Suprapubic skin (tissue), 4 donors: ENCODE results near the gene STX11. TPM values are rescaled to one million over a fixed set of nuclear protein-coding genes. Genes with fewer than 3 reads are reported as not detected.

Source experiments
- DNase-seq, 2 donors: peaks; one replicate each; pipeline ENCODE4 v3.0.0-alpha.2; 2019; ENCODE audit warnings: low spot score in 2 of 2
- H3K27ac ChIP-seq: fragments of 200-600 bp; sonication (generic); one replicate; pipeline ENCODE4 v1.5.1; 2019
- H3K27me3 ChIP-seq: fragments of 200-600 bp; sonication (generic); one replicate; pipeline ENCODE4 v1.5.1; 2019
- H3K36me3 ChIP-seq: fragments of 200-600 bp; sonication (generic); one replicate; pipeline ENCODE4 v1.5.1; 2019
- H3K4me1 ChIP-seq: fragments of 200-600 bp; sonication (generic); one replicate; pipeline ENCODE4 v1.5.1; 2019
- H3K4me3 ChIP-seq: fragments of 200-600 bp; sonication (generic); one replicate; pipeline ENCODE4 v1.5.1; 2019; ENCODE audit warnings: mild to moderate bottlenecking
- H3K9me3 ChIP-seq: fragments of 200-600 bp; sonication (generic); one replicate; pipeline ENCODE4 v1.5.1; 2019
- EP300 ChIP-seq: sonication (generic); formaldehyde crosslinking; IDR thresholded peaks from one replicate; pipeline ENCODE4 v1.6.1; 2017; ENCODE audit warnings: antibody characterized with exemption
- POLR2A ChIP-seq, 2 donors: fragments of 450-650 bp; IDR thresholded peaks; one replicate each; pipeline ENCODE4 v1.6.1; 2017; ENCODE audit warnings: antibody characterized with exemption in 2 of 2, mild to moderate bottlenecking in 2 of 2, moderate library complexity in 2 of 2
- POLR2AphosphoS5 ChIP-seq, 3 donors: sonication (generic); formaldehyde crosslinking; IDR thresholded peaks; one replicate each; pipeline ENCODE4 v1.6.1; 2017; ENCODE audit warnings: antibody characterized with exemption in 3 of 3
- WGBS: methylation state at CpG from one replicate; pipeline ENCODE4 v1.1.5; 2018; 5-methylcytosine and 5-hydroxymethylcytosine counted together
- total RNA-seq, 4 donors: library from RNA; depleted of rRNA; stranded (reverse); fragments of >200 nt; gene quantifications; one replicate each; pipeline ENCODE4 v1.1.0, GENCODE V29; 2016
- TF ChIP-seq, protein P1 (sequence below), 2 donors: fragments of 200-600 bp in 1 of 2; fragments of 450-650 bp in 1 of 2; sonication (generic) in 1 of 2; IDR thresholded peaks; one replicate each; pipeline ENCODE4 v1.5.1; 2016 to 2019; ENCODE audit warnings: antibody characterized with exemption in 2 of 2, mild to moderate bottlenecking in 1 of 2, moderate library complexity in 1 of 2

STX11 gene
- total RNA-seq, 4 donors from 2014 or later: 12.4 to 28.2 (median 17.3) TPM

GRCh38 chr6:144155529-144155928 is 5.2 kb downstream of the STX11 start:
- no peaks in the 10 kb centered on the region for H3K9me3 ChIP-seq
- H3K27ac ChIP-seq: no peak overlapping the region
- WGBS: 63% methylated on average over 2 of the region's 2 CpGs
- H3K4me3 ChIP-seq: no peak overlapping the region
- H3K36me3 ChIP-seq: no peaks in the 10 kb centered on the region
- DNase-seq: no peak
- TF ChIP-seq POLR2AphosphoS5 (IDR thresholded peaks at IDR 0.05) (no peak), EP300 (no peak), POLR2A (IDR thresholded peaks at IDR 0.05) (no peak)
- TF ChIP-seq, protein P1, sequence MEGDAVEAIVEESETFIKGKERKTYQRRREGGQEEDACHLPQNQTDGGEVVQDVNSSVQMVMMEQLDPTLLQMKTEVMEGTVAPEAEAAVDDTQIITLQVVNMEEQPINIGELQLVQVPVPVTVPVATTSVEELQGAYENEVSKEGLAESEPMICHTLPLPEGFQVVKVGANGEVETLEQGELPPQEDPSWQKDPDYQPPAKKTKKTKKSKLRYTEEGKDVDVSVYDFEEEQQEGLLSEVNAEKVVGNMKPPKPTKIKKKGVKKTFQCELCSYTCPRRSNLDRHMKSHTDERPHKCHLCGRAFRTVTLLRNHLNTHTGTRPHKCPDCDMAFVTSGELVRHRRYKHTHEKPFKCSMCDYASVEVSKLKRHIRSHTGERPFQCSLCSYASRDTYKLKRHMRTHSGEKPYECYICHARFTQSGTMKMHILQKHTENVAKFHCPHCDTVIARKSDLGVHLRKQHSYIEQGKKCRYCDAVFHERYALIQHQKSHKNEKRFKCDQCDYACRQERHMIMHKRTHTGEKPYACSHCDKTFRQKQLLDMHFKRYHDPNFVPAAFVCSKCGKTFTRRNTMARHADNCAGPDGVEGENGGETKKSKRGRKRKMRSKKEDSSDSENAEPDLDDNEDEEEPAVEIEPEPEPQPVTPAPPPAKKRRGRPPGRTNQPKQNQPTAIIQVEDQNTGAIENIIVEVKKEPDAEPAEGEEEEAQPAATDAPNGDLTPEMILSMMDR (IDR thresholded peaks at IDR 0.05): no peak
- H3K4me1 ChIP-seq: peaks cover 34% of the 10 kb centered on the region
- no peaks in the 10 kb centered on the region for H3K27me3 ChIP-seq

- H3K4me1 ChIP-seq: peaks cover 27% of the 10 kb centered on the region
- no peak overlapping the region for H3K27ac ChIP-seq
- H3K4me3 ChIP-seq: no peak overlapping the region
- H3K36me3 ChIP-seq: no peaks in the 10 kb centered on the region
- no peaks in the 10 kb centered on the region for H3K9me3 ChIP-seq
- DNase-seq: no peak
- H3K27me3 ChIP-seq: no peaks in the 10 kb centered on the region
- WGBS: 74% methylated on average over 3 of the region's 3 CpGs
- TF ChIP-seq POLR2A (IDR thresholded peaks at IDR 0.05): no peak
- TF ChIP-seq, protein P1 (IDR thresholded peaks at IDR 0.05): no peak
- no peak for TF ChIP-seq EP300
- TF ChIP-seq POLR2AphosphoS5 (IDR thresholded peaks at IDR 0.05): no peak
Observed at GRCh38 chr6:144156338-144156737, 6.0 kb downstream of the STX11 start.

DNA sequence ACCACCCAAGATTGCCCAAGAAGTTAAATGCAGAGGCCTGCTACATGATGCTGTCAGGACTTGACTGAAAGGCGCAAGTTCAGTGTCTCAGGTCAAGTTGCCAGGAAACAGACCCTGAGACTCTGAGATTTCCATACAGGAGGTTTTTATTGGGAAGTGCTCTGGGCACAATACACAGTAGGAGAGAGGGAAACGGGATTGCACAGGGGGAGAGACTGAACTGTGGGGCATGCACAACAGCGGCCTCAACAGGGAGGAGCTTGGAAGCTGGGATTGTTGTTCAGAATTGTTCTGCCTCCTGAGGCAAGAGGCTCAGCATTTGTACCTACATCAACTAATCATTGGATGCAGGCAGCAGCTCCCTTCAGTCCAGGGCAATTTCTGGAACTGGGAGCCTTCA is 6.7 kb downstream of the STX11 start:
- H3K9me3 ChIP-seq: no peaks in the 10 kb centered on the region
- WGBS: 80% methylated on average over 3 of the region's 3 CpGs
- TF ChIP-seq, protein P1 (IDR thresholded peaks at IDR 0.05): no peak
- no peak for TF ChIP-seq POLR2A (IDR thresholded peaks at IDR 0.05)
- H3K27me3 ChIP-seq: no peaks in the 10 kb centered on the region
- no peak for DNase-seq
- H3K27ac ChIP-seq: no peak overlapping the region
- no peaks in the 10 kb centered on the region for H3K36me3 ChIP-seq
- no peak overlapping the region for H3K4me3 ChIP-seq
- peaks cover 20% of the 10 kb centered on the region for H3K4me1 ChIP-seq

DNA sequence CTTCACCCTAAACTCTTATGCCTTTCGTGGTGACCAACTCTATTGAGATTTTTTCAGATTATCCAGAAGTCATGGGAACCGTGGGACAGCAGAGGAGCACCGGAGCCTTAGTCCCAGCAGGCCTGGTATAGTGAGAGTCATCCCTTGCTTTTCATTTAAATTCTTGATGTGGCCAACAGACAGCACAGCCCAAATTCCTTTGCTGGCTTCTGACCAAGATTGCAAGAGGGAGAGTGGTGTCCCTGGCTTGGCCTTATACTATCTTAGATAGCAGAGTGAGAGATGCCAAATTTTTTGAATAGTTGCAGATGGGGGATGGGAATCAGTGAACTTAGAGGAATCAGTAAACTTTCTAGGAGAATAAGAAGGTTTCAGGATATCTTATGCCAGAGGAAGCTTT is 7.8 kb downstream of the STX11 start:
- no peaks in the 10 kb centered on the region for H3K9me3 ChIP-seq
- peaks cover 19% of the 10 kb centered on the region for H3K4me1 ChIP-seq
- no peak for TF ChIP-seq POLR2AphosphoS5 (IDR thresholded peaks at IDR 0.05)
- TF ChIP-seq POLR2A (IDR thresholded peaks at IDR 0.05): no peak
- TF ChIP-seq, protein P1 (IDR thresholded peaks at IDR 0.05): no peak
- TF ChIP-seq EP300: no peak
- WGBS: 49% methylated on average over 3 of the region's 3 CpGs
- no peaks in the 10 kb centered on the region for H3K27me3 ChIP-seq
- no peak for DNase-seq
- no peak overlapping the region for H3K4me3 ChIP-seq
- H3K27ac ChIP-seq: no peak overlapping the region
- H3K36me3 ChIP-seq: no peaks in the 10 kb centered on the region

DNA sequence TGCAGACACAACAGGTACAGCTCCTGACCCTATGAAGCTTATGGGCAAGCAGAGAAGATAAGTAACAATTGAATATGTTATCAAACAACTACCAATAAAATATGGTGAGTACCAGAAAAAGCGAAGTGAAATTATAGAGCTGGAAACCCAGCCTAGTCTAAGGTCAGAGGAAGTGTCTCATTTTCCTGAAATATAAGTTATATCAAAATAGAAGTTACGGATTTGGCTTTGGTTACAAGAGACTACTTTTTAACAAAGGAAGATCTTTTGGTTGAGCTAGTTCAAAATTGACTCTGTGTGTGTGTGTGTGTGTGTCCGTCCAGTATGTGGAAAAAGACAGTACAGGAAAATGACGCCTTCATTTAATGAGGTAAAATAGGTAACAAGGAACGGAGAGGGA is 8.9 kb downstream of the STX11 start:
- no peaks in the 10 kb centered on the region for H3K9me3 ChIP-seq
- H3K4me3 ChIP-seq: no peak overlapping the region
- no peaks in the 10 kb centered on the region for H3K36me3 ChIP-seq
- peaks cover 19% of the 10 kb centered on the region for H3K4me1 ChIP-seq
- H3K27ac ChIP-seq: no peak overlapping the region
- 70% methylated on average over 5 of the region's 5 CpGs for WGBS
- DNase-seq: no peak
- H3K27me3 ChIP-seq: no peaks in the 10 kb centered on the region
- TF ChIP-seq POLR2AphosphoS5 (IDR thresholded peaks at IDR 0.05): no peak
- TF ChIP-seq POLR2A (IDR thresholded peaks at IDR 0.05): no peak
- TF ChIP-seq, protein P1 (IDR thresholded peaks at IDR 0.05): no peak
- TF ChIP-seq EP300: no peak
